GM19099 (cell line): Measurements from ENCODE around the gene NCKAP1.

Experiments
- POLR2A ChIP-seq: IDR thresholded peaks from 3 replicates; pipeline ENCODE4 v1.6.1; 2011; ENCODE audit warnings: low read depth; ENCODE audit not compliant: insufficient read length; ENCODE audit errors: extremely low read depth

Gene NCKAP1

GRCh38 chr2:182942756-182943155, 95.5 kb downstream of the NCKAP1 start:
- no peak for TF ChIP-seq POLR2A

DNA sequence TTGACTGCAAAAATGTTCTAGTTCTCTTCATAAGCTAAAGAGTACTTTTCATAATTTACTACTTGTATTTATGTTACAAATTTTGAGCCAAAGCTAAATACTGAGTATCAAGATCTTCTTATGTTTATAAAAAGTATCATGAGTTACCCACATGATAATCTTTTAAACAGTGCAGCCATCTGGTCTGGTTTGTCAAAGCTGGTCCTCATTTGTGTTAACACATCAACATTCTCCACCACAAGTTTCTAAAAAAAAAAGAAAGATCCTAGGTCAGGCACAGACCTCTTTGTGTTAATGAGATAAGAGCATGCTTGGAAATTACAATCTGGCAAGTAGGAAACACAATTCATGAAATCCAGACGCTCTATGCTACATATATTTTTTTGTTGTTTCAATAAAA, 96.3 kb downstream of the NCKAP1 start:
- no peak for TF ChIP-seq POLR2A

DNA sequence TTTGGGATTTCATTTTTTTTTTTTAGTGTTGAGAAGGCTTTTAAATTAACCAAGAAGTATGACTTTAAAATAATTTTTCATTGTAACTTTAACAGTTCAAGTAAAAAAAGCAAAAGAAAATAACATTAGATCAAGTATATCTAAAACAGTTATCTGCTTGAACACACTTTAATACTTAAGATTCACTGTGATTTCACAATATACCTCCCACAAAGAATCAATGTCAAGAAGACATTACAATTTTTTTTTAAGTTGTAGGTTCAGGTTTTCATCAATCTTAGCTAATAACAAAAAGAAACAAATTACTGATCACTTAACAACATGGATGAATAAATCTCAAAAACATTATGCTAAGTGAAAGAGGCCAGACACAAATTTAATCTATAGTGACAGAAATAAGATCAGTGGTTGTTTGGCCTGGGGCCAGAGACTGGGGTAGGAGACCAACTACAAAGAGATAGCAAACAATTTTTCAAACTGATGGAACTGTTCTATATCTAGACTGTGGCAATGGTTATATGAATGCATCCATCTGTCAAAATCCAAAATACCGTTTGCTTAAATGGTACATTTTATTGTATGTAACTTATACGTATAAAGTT, 97.0 kb downstream of the NCKAP1 start:
- TF ChIP-seq POLR2A: no peak

- no peak for TF ChIP-seq POLR2A
These were observed 100.4 kb downstream of the NCKAP1 start for GRCh38 chr2:182937870-182938269.

- no peak for TF ChIP-seq POLR2A
These were observed 104.6 kb downstream of the NCKAP1 start for GRCh38 chr2:182933629-182934028.

DNA sequence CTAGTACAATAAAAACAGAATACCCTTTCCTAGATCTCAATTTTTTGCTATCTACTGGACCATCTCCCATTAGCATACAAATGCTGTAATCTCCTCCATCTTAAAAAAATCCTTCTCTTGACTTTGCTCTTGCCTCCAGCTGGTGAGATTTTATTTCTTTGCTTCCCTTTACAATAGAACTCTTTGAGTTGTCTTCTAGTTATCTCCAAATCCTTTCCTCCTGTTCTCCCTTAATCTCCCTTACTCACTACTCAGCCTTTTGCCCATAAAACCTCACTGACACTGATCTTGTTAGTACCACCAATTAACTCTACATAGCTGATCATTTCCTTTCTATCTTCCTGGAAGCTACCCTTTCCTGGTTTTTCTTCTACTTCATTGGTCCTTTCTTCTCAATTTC, 108.3 kb downstream of the NCKAP1 start:
- no peak for TF ChIP-seq POLR2A

DNA sequence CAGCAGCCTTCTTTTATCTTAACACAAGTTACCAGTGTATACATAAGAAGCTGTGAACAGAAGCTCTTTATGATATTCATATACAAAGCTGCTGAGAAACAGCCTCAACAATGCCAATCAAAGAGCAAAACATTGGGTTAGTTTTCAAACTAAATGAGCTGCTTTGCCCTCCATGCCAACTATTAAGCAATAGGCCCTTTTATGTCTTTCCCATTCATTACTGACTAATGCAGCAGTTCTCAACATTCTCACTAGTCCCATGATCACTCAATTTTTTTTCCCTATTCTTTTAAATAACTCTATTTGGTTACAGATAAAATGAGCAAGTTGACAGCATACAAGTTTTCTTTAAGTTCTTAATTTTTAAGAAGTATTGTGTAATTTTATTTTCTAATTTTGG, 114.0 kb downstream of the NCKAP1 start:
- TF ChIP-seq POLR2A: no peak

DNA sequence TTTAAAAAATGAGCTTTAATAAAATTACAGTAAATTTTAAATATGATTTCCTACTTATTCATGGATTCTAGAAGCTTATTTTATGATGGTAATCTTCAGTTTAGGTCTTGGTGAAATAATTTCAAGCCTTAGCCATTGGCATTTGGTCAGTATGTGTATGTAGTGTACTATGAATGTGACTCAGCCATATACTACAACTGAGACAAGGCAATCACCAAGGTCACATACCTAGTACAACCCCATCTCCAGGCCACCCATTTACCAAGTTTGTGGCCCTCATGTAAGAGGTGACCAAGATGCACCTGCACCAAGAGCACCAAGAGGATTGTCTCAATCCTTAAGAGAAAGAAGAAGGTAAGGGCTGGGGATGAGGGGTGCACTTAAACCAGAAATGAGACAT, 117.0 kb downstream of the NCKAP1 start:
- TF ChIP-seq POLR2A: no peak

- no peak for TF ChIP-seq POLR2A
These were observed 117.6 kb downstream of the NCKAP1 start for GRCh38 chr2:182920631-182921056.

GRCh38 chr2:182920089-182920488, 118.2 kb downstream of the NCKAP1 start:
- no peak for TF ChIP-seq POLR2A

- no peak for TF ChIP-seq POLR2A
These were observed 119.2 kb downstream of the NCKAP1 start for GRCh38 chr2:182918961-182919652.

DNA sequence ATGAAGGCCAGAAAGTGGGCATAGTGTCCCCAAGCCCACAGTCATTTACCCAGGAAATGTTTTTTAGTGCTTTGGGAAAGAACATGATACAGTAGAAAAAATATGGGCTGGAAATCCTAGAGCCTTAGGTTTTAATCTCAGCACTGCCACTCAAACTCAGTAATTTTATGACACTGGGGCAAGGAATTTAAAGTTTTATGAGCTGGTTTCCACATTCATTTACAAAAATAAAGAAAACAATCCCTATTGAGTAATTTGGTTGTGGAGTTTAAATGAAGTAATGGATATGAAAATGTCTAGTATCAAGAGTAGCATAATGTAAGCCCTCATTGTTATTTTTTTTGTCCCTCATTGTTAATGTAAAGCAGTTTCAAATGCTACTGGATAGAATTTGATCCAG, 120.3 kb downstream of the NCKAP1 start:
- no peak for TF ChIP-seq POLR2A

DNA sequence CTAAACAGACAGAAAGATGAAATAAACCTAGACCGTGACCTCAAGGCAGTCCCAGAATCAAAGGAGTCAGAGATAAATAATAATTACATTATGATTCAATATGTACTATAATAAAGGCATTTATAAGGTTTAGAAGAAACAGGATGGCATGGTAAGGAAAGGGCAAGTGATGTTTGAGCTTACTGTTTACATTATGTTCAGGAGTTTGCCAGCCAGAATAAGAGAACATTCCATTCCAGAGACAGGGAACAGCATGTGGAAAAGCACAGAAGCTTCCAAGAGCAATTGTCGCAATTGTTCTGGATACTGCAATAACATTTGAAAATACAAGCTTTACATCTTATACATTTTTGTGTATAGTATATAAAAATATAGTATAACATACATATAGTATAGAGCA, 121.8 kb downstream of the NCKAP1 start:
- no peak for TF ChIP-seq POLR2A

- no peak for TF ChIP-seq POLR2A
These were observed 122.6 kb downstream of the NCKAP1 start for GRCh38 chr2:182915369-182916326.

DNA sequence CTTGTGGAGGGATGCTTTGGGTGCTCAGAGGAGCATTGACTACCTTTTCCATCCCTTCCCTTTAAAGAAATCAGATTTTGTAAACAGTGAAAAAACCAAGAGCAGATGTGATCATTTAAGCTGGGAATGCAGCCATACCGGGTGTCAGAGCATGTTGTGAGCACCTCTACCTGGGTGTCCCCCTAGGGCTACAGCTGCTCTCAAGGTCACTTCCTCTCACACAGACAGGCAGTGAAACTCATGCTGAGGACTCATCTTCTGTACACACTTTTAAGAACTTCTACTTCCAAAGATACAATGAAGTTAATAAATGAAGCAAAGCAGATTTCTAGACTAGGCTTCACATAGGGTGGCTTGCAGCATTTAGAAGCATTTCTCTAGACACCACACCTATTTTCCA, 123.4 kb downstream of the NCKAP1 start:
- no peak for TF ChIP-seq POLR2A

DNA sequence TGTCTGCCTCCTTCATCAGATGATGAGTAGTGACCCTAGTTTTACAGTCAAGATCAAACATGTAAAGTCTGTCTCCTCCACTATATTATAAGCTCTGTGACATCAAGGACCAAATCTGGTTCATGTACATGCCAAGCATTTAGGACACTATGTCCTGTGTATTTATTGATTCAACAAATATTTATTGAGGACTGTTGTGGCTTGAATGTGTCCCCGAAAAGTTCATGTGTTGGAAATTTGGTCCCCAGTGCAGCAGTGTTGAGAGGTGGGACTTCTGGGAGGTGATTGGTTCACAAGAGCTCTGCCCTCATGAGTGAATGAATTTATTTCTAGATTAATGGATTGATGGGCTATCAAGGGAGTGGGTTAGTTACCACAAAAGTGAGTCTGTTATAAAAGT, 125.2 kb downstream of the NCKAP1 start:
- no peak for TF ChIP-seq POLR2A
